HG02970 (cell line): ENCODE data around the gene VEPH1.

Experiments
- ATAC-seq: cut with Tn5 transposase; IDR thresholded peaks from one replicate; pipeline ENCODE4 v1.9.1; 2021; ENCODE audit warnings: mild to moderate bottlenecking, moderate library complexity, moderate number of reproducible peaks; ENCODE audit not compliant: unreplicated experiment, low FRiP score

Gene VEPH1

DNA sequence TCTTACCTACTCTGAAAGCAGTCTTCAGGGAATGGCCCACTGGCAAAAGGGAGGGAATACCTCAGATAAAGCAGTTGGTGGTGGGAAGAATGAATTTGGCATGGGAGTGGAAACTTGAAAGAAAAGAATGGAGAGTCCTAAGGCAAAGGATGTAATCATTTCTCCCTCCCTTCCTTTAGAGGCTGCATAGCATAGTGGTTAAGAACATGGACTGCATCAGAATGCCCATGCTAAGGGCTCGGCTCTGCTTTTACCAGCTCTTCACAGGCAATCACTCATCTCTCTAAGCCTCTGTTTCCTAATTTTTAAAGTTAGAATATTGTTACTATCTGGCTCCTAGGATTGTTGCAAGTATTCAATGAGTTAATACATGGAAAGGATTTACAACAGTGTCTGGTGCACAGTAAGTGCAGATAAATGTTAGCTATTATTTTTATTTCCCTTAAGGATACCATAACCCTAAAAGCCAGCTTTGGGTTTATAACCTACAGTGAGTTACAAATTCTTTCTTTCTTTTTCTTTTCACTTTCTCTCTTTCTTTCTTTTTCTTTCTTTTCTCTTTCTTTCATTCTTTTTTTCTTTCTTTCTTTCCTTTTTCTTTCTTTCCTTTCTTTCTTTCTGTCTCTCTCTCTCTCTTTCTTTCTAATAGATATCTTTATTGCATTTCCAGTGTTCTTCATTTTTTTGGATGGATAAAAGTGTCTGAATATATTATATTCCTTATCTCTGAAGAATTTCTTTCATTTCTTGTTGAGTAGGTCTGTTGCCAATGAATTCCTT, 23.6 kb downstream of the VEPH1 start:
- ATAC-seq: no peak

DNA sequence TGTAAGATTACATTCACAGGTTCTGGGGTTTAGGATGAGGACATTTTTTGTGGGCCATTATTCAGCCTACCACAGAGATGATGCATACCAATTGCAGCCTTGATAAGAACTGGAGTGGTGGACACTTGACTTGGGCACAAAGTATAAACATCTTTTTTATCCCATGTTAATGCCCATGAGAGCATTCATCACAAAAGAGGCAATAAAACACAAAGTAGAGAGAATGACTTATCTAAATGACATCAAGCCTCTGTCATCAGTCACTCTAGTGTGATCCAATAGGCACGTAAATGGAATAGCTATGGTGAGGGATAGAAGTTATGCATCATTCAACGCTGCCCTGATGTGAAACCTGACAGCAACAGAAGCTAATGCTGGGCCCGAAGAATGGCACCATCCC, 25.8 kb downstream of the VEPH1 start:
- ATAC-seq: no peak

DNA sequence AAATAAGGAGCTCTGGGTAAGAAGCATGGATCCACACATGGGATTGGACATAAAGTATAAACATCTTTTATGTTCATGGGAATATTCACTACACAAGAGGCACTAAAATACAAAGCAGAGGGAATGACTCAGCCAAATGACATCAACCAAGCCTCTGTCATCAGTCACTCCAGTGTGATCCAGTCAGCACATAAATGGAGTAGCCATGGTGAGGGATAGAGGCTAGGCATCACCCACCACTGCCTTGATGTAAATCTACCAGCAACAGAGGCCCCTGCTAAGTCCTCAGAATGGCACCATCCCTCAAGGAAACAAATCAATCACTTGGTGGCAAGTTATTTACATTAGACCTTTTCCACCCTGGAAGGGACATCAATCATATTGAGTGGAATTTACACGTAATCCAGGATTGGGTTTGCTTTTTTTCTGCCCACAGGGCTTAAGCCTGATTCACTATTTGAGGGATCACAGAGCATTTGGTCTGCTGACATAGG, 27.2 kb downstream of the VEPH1 start:
- no peak for ATAC-seq

DNA sequence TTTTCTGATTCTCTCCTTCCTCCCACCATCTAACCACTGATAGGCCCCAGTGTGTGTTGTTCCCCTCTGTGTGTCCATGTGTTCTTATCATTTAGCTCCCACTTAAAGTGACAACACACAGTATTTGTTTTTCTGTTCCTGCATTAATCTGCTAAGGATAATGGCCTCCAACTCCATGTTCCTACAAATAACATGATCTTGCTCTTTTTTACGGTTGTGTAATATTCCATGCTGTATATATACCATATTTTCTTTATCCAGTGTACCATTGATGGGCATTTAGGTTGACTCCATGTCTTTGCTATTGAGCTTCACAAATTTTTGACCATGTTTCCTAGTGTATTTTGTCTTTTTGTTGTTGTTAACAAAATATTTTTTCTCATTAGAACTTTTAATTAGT, 30.6 kb downstream of the VEPH1 start:
- ATAC-seq: no peak

DNA sequence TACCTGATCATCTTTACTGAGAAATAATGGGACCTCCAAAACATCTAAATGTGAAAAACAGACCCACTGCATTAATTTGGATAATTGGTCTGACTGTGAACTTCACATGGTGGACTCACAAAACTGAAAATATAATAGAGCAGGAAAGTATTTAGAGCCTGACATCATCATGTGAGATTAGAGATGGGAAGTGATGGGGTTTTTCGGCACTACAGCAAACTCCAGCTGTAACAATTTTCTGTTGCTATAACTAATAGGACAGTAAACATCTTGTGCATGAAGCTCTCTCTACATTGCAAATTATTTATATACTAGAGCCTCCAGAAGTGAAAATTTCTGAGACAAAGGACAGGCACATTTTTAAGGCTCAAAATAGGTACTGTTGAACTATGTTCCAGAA, 32.2 kb downstream of the VEPH1 start:
- no peak for ATAC-seq

DNA sequence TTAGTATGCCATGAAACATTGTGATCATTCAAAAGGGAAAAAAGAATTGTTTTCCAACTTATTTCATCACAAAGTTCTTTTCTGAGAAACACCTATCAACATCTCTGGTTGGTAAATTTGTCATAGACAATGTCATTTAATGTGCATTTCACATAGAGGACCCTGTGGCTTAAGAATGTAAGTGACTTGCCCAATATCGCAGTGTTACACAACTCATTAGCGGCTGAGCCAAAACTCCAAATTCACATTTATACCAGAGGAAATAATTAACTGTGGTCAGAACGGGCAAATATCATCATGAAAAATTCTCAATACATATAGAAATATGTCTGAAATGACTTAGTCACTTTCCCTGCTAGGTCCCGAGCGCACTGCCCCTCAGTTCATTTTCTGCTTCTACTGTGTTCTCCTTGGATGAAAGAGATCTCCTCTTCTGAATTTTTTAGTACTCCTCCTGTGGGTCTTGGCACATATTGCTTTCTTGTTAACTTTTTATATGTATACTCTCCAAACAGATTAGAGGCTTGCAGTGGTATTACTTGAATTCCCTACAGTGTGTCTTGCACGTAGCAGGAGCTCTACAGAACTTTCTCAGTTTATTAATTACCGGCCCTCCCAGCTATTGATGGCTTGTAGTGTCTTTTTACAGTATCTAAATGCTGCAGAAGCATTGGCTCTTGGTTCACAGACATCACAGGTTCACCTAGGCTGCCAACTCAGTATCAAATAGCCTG, 33.5 kb downstream of the VEPH1 start:
- ATAC-seq: no peak

DNA sequence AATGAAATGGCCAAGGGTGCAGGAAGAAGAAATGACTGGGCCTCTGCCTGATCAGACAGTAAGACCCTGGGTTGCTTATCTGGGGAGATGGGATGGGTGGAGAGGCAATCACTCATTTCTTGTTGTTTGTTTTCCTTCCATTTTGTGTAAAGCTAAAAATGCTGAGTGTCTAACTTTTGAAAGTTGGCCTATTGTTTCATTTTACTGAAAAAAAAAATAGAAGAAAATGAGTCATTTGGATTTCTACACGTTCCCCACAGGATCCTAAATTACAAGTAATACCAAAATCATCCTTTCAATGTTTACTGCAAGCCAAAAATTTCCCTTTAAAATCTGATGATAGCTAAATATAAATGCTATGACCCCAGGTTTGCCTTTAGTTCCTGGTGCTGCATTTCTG, 36.0 kb downstream of the VEPH1 start:
- ATAC-seq: no peak

DNA sequence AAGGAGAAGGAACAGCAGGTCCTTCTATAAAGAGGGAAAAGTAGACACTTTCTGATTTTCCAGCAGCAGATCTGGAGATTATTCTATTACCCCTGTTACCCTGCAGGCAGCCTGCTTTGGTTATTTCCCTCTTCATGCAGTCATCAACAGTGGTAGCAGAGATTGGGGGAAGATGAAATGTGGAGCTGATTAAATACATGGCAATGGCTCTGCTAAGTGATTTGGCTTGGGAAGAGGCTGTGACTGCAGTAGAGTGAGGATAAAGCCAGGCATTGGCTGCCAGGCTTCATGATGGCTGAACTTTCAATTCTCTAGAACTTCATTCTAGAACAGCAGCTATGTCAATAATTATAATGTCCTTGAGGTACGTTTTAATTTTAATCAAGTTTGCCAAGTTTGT, 37.5 kb downstream of the VEPH1 start:
- no peak for ATAC-seq

DNA sequence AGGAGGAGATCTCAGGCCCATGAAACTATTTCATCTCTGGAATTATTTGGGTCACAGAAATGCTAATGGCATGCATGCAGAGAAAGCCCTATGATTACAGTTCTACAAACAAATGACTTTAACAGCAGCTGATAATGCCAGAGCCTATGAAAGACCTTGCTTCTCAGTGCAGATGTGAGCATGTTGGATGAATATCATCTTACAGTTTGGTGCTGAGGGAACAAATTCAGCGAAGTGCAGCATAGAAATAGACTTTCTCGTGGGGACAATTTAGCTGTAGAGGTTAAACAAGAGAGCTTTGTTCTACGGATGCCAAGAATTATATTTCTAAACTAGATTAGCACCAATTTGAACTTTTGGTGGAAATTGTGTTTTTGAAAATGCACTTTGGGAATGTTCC, 38.9 kb downstream of the VEPH1 start:
- no peak for ATAC-seq

DNA sequence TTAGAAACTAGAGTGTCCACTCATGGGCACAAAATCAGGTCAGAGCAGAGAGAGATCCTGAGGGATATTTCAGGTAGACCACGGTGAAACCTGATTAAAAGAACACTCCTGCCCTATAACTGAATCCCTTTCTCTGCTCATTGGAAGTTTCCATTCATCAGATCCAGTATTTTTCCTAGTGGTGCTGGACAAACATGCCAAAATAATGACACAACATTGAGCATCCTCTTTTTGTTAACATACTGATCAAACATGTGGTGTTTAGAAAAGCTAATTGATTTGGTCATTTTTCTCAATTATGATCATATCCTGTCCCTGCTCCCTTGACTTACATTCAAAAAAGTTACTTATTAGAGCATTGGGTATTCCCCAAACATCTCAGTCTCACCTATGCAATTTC, 39.4 kb downstream of the VEPH1 start:
- no peak for ATAC-seq

DNA sequence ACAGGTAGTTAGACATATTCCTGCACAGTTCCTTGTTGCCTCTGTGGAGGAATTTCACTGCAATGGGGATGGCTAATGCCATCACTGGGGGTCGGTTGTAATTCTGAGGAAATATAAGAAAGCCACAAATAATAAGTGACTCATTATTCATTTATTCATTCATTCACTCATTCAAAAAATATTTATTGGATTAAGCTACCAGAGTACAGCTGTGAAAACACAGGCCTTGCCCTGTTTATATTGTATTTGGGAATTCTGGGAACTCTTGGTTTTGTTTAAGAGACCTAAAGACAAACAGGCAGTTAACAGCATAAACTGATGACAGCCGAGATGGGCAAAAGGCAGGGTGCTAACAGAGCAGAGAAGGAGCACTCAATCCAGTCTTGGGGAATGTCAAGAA, 43.0 kb downstream of the VEPH1 start:
- ATAC-seq: no peak

DNA sequence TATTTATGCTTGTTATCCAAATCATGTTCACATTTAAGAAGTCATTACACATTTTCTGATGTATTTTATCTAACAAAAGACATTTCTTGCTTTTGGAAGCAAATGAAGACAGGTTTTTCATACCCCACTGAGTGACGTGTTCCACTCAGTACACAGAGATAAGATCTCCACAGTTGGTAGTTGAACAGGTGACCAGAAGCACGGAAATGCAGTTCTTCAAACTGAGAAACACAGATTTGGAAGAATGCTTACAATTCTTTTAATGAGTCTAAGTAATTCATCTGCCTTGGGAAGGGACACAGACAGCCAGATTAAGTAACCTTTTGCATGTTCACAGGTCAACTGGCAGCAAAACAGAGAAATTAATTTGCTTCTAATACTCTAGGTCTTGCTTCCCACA, 43.5 kb downstream of the VEPH1 start:
- ATAC-seq: no peak

DNA sequence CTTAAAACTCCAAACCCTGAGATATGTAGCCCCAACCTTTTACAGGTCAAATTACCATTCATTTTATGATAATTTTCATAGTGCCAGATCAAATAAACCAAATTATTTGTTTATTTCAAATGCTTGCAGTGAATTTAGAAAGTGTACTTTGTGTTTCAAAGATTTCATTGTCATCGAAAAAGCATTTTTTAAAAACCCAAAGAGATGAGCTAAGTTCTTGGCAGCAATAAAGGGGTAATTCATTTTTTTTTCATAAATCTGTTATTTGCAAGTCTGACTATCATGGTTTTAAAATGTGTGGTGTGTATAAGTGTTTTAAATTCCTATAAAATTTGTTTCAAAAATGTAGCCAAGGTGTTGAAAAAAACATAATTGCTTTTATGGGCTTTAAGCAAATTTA, 49.4 kb downstream of the VEPH1 start:
- ATAC-seq: no peak

DNA sequence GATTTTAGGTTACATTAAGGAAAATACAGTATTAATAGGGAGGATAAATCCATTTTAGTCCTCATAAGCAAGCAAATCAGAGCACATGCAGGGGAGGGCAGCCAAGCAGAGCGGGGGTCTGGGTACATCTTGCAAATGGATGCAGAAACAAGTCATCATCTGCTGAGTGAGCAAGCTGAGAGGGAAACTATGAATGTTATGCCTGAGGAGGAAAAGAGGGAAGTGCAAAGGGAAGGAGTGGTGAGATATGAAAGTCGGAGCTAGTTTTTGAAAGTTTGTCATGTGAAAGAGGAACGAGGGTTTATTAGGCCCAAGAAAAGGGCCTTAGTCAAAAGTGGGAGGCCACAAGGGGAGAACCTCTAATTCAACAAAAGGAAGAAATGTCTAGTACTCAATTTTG, 51.1 kb downstream of the VEPH1 start:
- no peak for ATAC-seq

DNA sequence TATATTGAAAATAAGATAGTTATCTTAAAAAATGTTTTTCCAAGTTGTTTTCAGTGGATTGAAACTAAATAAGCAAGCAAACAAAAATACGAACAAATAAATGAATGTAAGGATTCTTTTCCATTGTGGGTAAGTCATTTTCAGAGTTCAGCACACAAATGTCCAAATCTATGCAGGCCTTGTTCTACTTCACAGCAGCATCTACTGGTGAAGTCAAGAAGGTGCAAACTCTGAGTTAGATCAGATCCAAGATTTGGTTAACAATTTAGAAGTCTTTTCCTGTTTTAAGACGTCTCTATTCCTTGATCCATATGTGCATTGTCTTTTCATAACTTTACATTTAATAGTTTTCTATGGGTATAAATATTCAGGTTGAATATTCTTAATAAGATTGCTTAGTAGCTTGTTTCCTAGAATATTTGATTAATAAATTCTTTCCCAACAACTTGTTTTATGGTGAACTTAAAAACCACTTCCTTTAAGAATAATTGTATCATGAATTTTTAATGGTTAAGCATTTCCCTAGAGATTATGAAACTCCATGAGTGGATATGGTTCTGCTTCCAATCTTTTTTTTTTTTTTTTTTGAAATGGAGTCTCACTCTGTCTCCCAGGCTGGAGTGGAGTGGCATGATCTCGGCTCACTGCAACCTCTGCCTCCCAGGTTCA, 56.1 kb downstream of the VEPH1 start:
- no peak for ATAC-seq

DNA sequence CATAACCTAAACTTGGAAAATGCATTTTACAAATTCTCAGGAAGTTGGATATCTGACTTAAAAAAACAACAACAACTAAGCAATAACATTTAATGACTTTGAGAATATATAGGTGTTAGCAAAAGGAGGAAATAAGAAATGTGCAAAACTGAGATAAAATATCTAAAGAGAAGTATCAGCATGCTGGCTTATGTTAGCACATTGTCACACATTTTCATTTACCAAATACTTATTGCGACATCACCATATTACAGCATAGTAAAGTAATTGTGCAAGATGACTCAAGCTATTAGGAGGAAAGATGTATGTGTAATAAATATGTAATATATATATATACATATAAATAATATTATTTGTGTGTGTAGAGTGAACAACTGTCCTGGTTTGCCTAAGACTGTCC, 57.4 kb downstream of the VEPH1 start:
- ATAC-seq: no peak

DNA sequence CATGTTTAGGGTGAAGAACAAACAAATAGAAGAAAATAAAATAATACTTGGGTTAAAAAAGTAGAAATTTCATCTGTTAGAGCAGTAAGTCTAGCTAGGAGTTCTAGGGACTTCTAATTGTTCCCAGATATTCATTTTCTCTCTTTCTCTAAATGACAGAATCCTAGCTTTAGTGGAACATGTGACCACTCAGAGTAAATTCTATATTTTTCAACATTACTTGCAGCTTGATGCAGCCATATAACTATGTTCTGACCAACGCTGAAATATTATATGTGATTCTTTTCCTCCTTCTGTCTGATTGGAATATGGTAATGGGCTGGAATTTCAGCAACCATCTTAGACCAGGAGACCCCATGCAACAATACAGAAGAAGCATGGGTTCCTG, 58.4 kb downstream of the VEPH1 start:
- ATAC-seq: no peak

DNA sequence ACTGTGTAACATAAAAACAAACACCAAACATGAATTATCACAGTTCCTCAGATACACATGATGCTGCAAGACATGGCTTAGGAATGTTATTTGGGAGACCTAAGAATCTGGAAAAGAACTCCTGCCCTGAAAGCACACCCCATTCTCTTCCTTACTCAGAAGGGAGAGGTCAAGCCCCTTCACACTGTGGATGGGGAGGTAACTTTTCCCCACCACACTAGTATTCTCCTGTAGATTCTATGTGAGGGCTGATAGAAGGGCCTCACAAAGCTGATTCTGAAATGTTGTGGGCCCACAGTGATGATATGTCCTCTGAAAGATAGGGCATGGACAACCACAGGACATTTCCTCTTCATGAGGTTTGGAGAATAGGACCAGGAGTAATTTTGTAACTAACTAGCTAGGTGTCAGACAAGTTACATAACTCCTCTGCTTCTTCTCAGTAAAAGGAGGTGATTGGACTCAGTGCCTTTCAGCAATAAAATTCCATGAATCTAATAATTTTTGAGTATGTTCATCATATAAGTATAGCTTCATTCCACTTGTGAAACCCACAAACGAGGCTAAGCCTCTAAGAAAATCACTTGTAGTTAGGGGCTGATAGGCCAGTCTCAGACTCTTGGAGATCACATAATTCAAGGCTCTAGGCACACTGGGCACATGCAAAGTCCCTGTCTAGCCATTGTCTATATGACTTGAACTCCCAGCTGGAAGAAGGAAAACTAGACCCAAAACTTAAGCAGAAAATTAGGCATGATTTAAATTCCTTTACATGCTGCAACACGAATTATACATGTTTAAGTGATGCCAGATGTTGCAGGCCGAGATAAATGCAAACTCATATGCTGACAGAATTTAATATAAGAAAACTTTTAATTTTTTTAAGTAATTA, 59.1 kb downstream of the VEPH1 start:
- ATAC-seq: no peak

DNA sequence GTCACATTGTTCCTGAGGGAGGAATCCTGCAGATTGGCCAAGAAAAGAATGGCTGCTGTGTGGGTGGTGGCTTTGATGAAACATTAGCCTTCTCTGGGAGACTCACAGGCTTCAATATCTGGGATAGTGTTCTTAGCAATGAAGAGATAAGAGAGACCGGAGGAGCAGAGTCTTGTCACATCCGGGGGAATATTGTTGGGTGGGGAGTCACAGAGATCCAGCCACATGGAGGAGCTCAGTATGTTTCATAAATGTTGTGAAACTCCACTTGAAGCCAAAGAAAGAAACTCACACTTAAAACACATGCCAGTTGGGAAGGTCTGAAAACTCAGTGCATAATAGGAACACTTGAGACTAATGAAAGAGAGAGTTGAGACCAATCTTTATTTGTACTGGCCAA, 60.5 kb downstream of the VEPH1 start:
- no peak for ATAC-seq

DNA sequence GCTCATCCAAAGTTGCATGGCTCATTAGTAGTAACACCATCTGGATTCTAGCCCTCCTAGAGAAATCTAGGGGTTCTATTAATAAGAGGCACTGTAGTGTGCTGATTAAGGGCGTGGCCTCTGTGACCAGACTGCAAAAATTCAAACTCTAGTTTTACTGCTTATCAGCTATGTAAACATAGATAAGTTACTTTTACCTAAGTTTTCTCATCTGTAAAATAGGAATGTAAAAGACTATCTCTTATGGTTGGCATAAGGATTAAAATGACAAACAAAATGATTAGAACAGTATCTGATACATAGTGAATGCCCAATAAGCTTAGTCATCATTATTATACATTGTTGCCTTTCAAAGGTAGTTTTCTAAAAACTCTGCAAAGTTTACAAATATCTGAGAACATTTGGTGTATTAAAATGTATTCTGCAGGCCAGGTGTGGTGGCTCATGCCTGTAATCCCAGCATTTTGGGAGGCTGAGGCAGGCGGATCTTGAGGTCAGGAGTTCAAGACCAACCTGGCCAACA, 62.1 kb downstream of the VEPH1 start:
- ATAC-seq: no peak
